HepG2 (cell line): ENCODE results near the gene NRL. TPM values are rescaled to one million over a fixed set of nuclear protein-coding genes. Genes with fewer than 3 reads are reported as not detected.

Source experiments
- GATAD2A ChIP-seq: IDR thresholded peaks from 2 replicates; pipeline ENCODE4 v1.6.1; 2016
- MIER3 ChIP-seq: IDR thresholded peaks from 2 replicates; pipeline ENCODE4 v1.6.1; 2016; ENCODE audit warnings: missing compliant biosample characterization, borderline replicate concordance
- NFIB ChIP-seq: sonication (generic); formaldehyde crosslinking; IDR thresholded peaks from 2 replicates; pipeline ENCODE4 v1.9.0; 2021; ENCODE audit warnings: missing genetic modification reagents, mild to moderate bottlenecking, borderline replicate concordance
- PRPF4 ChIP-seq: fragments of 200-400 bp; formaldehyde crosslinking; IDR thresholded peaks from 2 replicates; pipeline ENCODE4 v1.6.1; 2016; ENCODE audit warnings: low read length, low read depth; ENCODE audit not compliant: poor library complexity, severe bottlenecking
- REPIN1 ChIP-seq: sonication (generic); formaldehyde crosslinking; IDR thresholded peaks from 2 replicates; pipeline ENCODE4 v1.8.0; 2022; ENCODE audit warnings: missing genetic modification reagents, low read depth, mild to moderate bottlenecking, borderline replicate concordance
- SKIL ChIP-seq: sonication (generic); formaldehyde crosslinking; IDR thresholded peaks from 2 replicates; pipeline ENCODE4 v1.8.0; 2022; ENCODE audit warnings: missing genetic modification reagents, mild to moderate bottlenecking, moderate library complexity, borderline replicate concordance
- TGIF2 ChIP-seq: IDR thresholded peaks from 2 replicates; pipeline ENCODE4 v1.6.1; 2016; ENCODE audit warnings: control low read depth, missing compliant biosample characterization
- YEATS2 ChIP-seq: sonication (generic); formaldehyde crosslinking; IDR thresholded peaks from 2 replicates; pipeline ENCODE4 v1.4.0; 2020; ENCODE audit warnings: missing genetic modification reagents, borderline replicate concordance
- ZNF101 ChIP-seq: sonication (generic); formaldehyde crosslinking; IDR thresholded peaks from 2 replicates; pipeline ENCODE4 v1.4.0; 2020; ENCODE audit warnings: mild to moderate bottlenecking, low read depth, missing genetic modification reagents, borderline replicate concordance
- ZNF160 ChIP-seq: sonication (generic); formaldehyde crosslinking; IDR thresholded peaks from 2 replicates; pipeline ENCODE4 v1.8.0; 2022; ENCODE audit warnings: mild to moderate bottlenecking, inconsistent platforms, missing genetic modification reagents
- ZNF292 ChIP-seq: sonication (generic); formaldehyde crosslinking; IDR thresholded peaks from 2 replicates; pipeline ENCODE4 v1.8.1; 2022; ENCODE audit warnings: mild to moderate bottlenecking, low read depth, missing genetic modification reagents, borderline replicate concordance
- ZNF383 ChIP-seq: sonication (generic); formaldehyde crosslinking; IDR thresholded peaks from 2 replicates; pipeline ENCODE4 v1.4.0; 2020; ENCODE audit warnings: missing genetic modification reagents, mild to moderate bottlenecking, borderline replicate concordance
- ZNF674 ChIP-seq: sonication (generic); formaldehyde crosslinking; IDR thresholded peaks from 2 replicates; pipeline ENCODE4 v1.5.0; 2020; ENCODE audit warnings: low read depth, mild to moderate bottlenecking, missing genetic modification reagents
- polyA plus RNA-seq, 8 experiments: library from polyadenylated mRNA; depleted of rRNA in 3 of 8; stranded (reverse) in 7 of 8; unstranded in 1 of 8; fragments of >200 nt; fragmentation: Illumina TruSeq in 4 of 8; extraction: Trizol in 4 of 8; gene quantifications; 2 replicates each; pipeline versions ENCODE4 v1.2.1 to v1.2.3, GENCODE V29; 2011 to 2016; ENCODE audit warnings: low read depth in 4 of 8, missing spikeins in 1 of 8, mixed read lengths in 1 of 8; ENCODE audit not compliant: insufficient read depth in 1 of 8
- total RNA-seq, 5 experiments: library from RNA; depleted of rRNA; stranded (reverse); fragments of >200 nt; fragmentation: Illumina TruSeq; extraction: Trizol; gene quantifications; 2 replicates each; pipeline ENCODE4 v1.2.3, GENCODE V29; 2016; ENCODE audit warnings: low read depth in 1 of 5
- TF ChIP-seq, protein P1 (sequence below), 2 experiments: IDR thresholded peaks; 2 replicates each; pipeline ENCODE4 v1.6.1; 2011 to 2012; ENCODE audit warnings: low read length in 2 of 2, borderline replicate concordance in 1 of 2, low read depth in 1 of 2, mild to moderate bottlenecking in 1 of 2, moderate library complexity in 1 of 2
- TF ChIP-seq, protein P2 (sequence below): sonication (generic); formaldehyde crosslinking; IDR thresholded peaks from 2 replicates; pipeline ENCODE4 v1.5.1; 2020; ENCODE audit warnings: missing genetic modification reagents, mild to moderate bottlenecking, borderline replicate concordance
- TF ChIP-seq, protein P3 (sequence below): sonication (generic); formaldehyde crosslinking; IDR thresholded peaks from 2 replicates; pipeline ENCODE4 v1.8.0; 2022; ENCODE audit warnings: mild to moderate bottlenecking, missing genetic modification reagents

NRL gene
- total and polyA plus RNA-seq, 2 of the 13 experiments (the other 11 are each of a cell fraction or from before 2014, with no cell fraction given) = 2.5 to 4.7 TPM

DNA sequence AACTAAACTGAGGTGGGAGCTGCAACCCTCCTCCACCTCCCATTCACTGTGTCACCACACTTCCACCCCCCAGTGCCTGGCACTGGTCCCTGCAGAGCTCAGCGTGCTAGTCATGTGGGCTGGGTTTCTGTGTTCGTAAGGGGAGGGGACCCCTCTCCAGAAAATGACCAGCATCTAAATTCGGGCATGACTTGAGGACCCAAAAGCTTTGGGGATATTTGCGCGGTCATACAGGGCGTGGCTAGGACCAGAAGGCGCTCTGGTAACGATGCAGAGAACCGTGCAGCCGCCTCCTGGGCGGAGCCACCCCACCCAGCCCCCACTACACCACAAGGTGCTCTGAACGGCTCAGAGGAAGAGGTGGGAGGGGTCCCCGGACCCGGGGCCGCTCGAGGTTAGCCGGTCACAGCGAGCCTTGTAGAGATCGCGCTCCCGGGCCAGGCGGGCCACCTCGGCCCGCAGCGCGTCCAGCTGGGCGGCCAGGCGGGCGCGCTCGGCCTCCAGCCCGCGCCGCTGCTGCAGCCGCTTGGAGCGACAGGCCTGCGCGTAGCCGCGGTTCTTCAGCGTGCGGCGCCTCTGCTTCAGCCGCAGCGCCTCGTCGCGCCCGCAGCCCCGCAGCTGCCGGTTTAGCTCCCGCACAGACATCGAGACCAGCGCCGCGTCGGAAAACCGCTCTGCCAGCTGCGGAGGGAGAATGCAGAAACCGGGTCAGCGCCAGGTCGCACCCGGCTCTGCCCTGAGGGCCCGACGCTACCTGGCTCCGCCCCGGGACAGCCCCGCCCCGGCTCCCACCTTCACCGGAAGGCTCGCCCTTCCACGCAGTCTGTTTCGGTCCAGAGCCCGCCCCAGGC, 33.6 kb downstream of the NRL start (continued):
- TF ChIP-seq, protein P1, sequence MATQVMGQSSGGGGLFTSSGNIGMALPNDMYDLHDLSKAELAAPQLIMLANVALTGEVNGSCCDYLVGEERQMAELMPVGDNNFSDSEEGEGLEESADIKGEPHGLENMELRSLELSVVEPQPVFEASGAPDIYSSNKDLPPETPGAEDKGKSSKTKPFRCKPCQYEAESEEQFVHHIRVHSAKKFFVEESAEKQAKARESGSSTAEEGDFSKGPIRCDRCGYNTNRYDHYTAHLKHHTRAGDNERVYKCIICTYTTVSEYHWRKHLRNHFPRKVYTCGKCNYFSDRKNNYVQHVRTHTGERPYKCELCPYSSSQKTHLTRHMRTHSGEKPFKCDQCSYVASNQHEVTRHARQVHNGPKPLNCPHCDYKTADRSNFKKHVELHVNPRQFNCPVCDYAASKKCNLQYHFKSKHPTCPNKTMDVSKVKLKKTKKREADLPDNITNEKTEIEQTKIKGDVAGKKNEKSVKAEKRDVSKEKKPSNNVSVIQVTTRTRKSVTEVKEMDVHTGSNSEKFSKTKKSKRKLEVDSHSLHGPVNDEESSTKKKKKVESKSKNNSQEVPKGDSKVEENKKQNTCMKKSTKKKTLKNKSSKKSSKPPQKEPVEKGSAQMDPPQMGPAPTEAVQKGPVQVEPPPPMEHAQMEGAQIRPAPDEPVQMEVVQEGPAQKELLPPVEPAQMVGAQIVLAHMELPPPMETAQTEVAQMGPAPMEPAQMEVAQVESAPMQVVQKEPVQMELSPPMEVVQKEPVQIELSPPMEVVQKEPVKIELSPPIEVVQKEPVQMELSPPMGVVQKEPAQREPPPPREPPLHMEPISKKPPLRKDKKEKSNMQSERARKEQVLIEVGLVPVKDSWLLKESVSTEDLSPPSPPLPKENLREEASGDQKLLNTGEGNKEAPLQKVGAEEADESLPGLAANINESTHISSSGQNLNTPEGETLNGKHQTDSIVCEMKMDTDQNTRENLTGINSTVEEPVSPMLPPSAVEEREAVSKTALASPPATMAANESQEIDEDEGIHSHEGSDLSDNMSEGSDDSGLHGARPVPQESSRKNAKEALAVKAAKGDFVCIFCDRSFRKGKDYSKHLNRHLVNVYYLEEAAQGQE (IDR thresholded peaks at IDR 0.05; ENCODE audit: borderline replicate concordance in 1 of 2, low read depth in 1 of 2, low read length in 2 of 2) = no peak
- TF ChIP-seq, protein P2, sequence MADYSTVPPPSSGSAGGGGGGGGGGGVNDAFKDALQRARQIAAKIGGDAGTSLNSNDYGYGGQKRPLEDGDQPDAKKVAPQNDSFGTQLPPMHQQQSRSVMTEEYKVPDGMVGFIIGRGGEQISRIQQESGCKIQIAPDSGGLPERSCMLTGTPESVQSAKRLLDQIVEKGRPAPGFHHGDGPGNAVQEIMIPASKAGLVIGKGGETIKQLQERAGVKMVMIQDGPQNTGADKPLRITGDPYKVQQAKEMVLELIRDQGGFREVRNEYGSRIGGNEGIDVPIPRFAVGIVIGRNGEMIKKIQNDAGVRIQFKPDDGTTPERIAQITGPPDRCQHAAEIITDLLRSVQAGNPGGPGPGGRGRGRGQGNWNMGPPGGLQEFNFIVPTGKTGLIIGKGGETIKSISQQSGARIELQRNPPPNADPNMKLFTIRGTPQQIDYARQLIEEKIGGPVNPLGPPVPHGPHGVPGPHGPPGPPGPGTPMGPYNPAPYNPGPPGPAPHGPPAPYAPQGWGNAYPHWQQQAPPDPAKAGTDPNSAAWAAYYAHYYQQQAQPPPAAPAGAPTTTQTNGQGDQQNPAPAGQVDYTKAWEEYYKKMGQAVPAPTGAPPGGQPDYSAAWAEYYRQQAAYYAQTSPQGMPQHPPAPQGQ (CRISPR knock-in tag) = no peak
- peak; percentile 48; the same call in 1 of the 2 replicates for TF ChIP-seq ZNF292 (CRISPR knock-in tag)
- no peak for TF ChIP-seq NFIB (CRISPR knock-in tag)
- no peak for TF ChIP-seq ZNF383 (CRISPR knock-in tag)
- no peak for TF ChIP-seq TGIF2 (CRISPR knock-in tag)
- TF ChIP-seq GATAD2A (CRISPR knock-in tag) = no peak
- TF ChIP-seq ZNF101 (CRISPR knock-in tag) = no peak; the same call in 1 of the 2 replicates
- TF ChIP-seq ZNF674 (CRISPR knock-in tag) = no peak
- no peak for TF ChIP-seq REPIN1 (CRISPR knock-in tag)
- TF ChIP-seq PRPF4 = no peak
- no peak for TF ChIP-seq ZNF160 (CRISPR knock-in tag)
- peak; percentile 20; the same call in 1 of the 2 replicates for TF ChIP-seq YEATS2
- TF ChIP-seq, protein P3, sequence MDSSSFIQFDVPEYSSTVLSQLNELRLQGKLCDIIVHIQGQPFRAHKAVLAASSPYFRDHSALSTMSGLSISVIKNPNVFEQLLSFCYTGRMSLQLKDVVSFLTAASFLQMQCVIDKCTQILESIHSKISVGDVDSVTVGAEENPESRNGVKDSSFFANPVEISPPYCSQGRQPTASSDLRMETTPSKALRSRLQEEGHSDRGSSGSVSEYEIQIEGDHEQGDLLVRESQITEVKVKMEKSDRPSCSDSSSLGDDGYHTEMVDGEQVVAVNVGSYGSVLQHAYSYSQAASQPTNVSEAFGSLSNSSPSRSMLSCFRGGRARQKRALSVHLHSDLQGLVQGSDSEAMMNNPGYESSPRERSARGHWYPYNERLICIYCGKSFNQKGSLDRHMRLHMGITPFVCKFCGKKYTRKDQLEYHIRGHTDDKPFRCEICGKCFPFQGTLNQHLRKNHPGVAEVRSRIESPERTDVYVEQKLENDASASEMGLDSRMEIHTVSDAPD (CRISPR knock-in tag) = no peak
- no peak for TF ChIP-seq MIER3
- no peak for TF ChIP-seq SKIL
